GM21576 (cell line): ENCODE measurements around the gene SLC6A6.

ENCODE experiments used
- ATAC-seq: cut with Tn5 transposase; IDR thresholded peaks from one replicate; pipeline ENCODE4 v1.9.1; 2021; ENCODE audit warnings: mild to moderate bottlenecking, moderate library complexity; ENCODE audit not compliant: unreplicated experiment

SLC6A6 gene

DNA sequence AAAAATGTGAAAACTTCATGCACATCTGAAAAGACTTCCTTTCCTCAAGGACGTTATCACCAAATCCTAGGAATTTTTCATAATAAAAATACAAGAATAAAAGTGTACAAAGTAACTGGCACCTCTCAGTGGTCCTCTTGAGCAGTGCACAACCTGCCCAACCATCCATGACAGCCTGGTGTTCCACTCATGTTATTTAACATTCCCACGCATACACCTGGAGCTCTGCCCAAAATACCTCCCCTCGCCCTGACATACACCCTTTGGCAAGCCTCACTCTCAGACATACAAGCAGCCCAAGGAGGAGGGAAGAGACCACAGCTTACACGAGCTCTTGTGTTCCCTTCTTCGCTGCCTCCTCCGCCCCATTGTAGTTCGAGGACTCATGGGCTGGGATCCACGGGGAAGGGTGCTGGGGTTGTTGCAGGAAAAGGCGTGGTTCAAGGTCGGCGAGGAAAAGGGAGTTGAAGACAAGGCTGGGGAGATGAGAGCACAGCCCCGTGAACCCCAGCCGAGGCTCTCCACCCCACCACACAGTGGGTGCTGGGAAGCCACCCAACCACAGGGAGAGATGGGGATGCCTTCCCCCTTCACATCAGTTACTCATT lies 114.4 kb downstream of the SLC6A6 start:
- no peak for ATAC-seq

GRCh38 chr3:14517601-14518431 lies 115.4 kb downstream of the SLC6A6 start:
- no peak for ATAC-seq

DNA sequence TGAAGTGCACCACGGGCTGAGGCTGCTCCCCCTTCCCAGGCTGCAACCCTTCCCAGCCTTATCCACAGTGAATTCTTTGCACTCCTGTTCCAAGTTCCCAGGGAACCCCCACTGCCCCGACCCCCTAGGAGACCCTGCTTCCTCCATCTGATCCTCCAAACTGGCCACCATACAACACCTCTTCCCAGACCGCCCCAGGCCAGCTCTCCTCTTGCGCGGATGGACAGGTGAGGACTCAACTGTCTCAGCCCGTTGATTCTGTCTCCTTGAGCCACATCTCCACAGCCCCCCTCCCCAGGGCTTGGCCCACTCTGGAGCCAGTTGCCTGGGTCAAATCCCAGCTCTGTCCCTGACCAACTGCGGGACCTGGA lies 116.0 kb downstream of the SLC6A6 start:
- no peak for ATAC-seq

GRCh38 chr3:14518893-14519292 lies 116.5 kb downstream of the SLC6A6 start:
- ATAC-seq, result no peak

DNA sequence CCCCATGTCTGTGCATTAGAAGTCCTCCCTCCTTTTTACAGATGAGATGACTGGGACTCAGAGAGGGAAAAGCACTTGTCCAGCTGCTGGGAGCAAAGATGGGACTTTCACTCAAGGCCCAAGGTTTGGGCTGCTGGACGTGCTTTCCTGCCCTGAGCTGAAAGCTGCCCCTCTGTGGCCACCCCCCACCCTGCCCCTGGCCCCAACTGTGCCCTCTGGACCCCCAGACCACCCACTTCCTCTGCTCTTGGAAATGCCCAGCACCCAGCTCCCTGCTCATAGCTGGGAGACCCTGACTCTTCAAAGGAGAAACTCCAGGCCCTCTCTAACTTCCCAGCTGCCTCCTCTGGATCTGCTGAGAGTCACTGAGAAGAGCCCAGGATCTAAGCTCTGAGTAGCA lies 117.0 kb downstream of the SLC6A6 start:
- no peak for ATAC-seq

- ATAC-seq, result no peak
Measured at GRCh38 chr3:14520149-14520548, 117.7 kb downstream of the SLC6A6 start.

GRCh38 chr3:14520967-14521366 lies 118.6 kb downstream of the SLC6A6 start:
- ATAC-seq, result no peak

- ATAC-seq, result no peak
Measured at GRCh38 chr3:14521611-14522010, 119.2 kb downstream of the SLC6A6 start.

DNA sequence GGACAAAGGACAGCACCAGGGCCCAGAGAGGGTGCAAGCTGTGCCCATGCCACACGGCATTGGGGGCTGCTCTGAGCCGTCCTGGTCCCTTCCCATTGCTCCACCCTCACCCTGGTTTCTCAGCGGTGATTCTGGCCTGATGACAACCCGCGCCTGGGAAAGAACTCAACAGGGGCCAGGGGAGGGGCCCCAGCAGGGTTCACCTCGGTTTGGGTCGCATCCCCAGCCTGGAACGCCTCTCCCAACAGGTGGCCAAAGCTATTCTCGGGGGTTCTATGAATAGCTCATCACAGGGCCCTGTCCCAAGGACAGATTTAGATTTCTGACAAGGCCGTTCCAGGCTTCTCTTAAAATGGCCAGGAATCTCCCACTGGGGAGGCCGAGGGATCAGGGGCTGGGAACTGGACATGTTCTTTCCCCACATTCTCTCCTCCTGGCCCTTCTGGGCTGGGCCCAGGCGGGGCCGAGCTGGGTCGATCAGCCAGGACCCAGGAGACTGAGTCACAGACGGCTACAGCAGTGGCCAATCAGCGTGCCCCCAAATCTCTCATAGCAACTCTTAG lies 119.8 kb downstream of the SLC6A6 start:
- ATAC-seq, result no peak

DNA sequence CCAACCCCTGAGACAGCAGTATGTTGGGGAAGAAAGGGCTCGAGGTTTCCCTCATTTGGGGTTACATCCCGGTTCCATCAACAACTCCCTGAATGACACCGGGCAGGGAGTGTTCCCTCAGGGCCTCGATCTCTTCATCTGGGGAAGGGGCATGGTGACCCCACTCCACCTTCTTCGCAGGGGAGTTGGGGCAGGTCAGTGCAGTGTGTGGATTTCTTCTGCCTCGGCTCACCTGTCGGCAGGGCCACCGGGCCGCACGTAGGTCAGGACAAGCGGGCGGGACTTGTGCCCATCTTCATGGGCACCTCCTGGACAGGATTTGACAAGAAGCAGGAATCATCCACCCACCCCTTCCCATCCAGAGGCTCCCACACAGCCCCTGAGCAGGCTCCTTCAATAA lies 120.4 kb downstream of the SLC6A6 start:
- ATAC-seq, result no peak

GRCh38 chr3:14523792-14524191 lies 121.4 kb downstream of the SLC6A6 start:
- no peak for ATAC-seq

GRCh38 chr3:14524311-14524711 lies 121.9 kb downstream of the SLC6A6 start:
- ATAC-seq, result no peak

DNA sequence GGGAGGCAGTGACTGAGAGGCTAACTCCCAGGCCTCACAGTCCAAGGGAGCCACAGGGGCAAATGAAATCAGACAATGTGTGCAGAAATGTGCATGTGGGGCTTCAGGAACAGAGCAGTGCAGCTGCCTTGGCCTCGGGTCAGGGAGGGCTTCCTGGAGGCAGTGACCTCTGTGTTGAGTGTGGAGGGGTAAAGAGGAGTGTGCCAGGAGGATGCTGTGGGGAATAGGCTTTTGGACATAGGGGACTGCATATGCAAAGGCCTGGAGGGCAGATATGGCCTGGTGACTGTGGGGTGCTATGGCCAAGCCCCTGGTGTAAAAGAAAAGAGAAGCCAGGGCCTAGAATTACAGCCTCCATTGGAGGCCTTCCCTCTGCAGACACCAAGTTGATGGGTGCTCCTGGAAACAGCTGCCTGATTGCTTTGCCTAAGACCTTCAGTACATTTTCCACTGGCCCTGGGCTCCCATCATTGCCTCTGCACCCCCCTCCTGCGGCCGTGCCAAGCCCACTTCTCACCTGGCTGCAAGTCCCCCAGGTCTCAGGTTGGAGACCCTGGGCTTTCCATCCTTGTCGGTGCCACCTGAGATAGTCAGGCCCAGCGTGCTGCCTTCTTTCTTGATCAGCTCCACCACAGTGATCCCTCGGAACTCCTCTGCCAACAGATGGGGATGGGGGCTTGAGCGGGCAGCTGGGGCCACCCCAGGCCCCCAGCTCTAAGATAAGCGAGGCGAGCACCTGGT lies 122.7 kb downstream of the SLC6A6 start:
- no peak for ATAC-seq

DNA sequence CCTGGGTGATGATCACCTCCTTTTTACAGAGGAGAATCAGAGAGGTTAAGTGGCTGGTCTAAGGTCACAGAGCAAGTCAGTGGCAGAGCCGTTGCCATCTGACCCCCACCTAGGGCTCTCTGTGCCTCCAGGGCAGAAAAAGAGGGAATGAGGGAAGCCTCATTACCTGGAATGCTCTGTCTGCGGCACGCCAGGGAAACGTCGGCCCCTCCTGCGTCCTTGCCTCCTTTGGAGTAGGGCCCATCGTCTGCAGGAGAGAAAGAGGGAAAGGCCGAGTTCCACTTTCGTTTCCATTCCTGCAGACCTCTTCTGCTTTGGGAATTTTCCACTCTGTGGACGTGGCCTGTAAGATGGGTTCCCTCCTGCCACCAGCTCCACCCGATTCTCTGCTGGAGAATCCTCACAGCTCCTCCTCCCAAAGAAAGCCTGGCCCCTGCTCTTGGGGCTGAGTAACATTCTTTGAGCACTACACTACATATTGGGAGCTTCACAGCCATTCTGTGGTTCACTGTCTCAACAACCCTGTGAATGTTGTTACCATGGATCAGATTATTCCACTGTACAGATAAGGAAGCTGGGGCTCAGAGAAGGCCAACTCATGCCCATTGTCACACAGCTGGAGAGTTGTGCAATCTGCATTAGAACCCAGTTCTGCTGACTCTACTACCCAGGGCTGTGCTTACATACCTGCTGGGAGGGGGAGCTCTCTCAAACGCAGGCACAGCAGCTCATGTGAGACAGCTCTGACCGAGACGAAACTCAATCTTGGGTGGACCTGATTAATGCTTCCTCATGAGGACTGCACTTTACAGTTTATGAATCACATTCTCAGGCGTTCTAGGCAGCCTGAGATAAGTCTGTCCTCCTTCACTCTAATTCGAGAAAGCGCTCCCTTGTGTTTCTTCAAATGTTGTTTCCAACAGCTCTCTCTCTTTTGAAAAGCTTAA lies 123.6 kb downstream of the SLC6A6 start:
- ATAC-seq, result no peak

- ATAC-seq, result no peak
Measured at GRCh38 chr3:14528081-14528480, 125.7 kb downstream of the SLC6A6 start.

GRCh38 chr3:14531856-14532395 lies 129.5 kb downstream of the SLC6A6 start:
- no peak for ATAC-seq

DNA sequence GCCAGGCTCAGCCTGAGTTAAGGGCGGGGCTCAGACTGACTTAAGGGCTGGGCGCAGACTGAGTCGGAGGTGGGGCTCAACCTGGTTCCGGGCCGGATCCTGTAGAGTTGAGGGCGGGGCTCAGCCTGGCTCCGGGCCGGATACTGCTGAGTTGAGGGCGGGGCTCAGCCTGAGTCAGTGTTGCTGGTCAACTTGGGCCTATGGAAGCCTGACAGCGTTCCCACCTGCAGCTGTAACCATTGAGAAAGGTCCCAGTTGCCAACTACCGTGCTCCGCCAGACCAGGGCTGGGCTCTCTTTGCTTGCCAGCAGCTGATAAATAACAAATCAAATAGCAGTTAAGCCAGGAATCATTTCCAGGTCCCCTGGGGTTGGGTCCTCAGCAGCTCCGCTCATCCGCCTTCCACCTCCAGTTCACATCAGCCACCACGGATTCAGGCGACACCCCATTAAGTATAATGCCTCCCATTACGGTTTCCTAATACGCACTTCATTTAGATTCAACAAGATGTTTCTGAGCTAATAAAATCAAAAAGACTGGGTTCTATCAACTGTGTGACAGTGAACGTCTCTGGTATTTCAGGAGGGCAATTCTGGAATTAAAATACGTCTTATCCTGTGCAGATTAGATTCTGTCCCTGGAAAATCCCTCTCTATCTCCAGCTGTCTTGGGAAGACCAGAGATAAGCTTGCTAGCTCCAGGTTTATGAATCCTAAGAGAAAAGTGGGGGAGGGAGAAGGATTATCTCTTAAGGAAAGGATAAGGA lies 130.5 kb downstream of the SLC6A6 start:
- no peak for ATAC-seq

- no peak for ATAC-seq
Measured at GRCh38 chr3:14533457-14533958, 131.1 kb downstream of the SLC6A6 start.

DNA sequence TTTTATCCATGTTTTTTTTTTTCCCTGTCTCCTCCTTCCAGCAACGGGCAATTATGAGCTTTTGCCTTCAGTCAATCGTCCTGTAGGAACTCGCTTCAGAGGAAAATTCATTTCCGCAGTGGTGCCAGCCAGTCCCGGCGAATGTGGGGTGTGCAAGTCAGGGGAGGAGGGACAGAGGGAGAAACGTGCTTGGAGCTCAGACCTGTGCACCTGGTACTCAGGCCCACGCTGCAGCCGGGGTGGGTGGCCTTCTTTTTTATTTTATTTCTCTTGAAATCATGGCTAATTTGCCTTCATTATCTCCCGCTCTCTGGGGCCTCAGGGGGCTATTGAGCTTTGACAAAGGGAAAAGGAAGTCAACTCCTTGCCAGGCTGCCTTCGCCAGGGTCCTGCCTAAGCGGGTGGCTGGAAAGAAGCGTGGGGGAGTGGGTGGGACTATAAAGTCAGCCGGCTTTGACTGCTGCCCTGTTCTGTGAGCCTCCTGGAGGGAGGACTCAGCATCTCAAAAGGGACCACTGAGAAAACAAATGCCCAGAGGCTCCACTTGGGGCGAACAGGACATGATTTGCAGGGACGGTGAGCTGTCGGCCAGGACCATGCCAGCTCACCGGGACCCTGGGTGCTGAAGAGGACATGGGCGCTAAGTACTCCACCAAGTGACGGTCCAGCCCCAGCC lies 132.2 kb downstream of the SLC6A6 start:
- no peak for ATAC-seq
